Spleen (tissue), 11 donors: Measurements from ENCODE around the gene SPATS2L. TPM values are rescaled to one million over a fixed set of nuclear protein-coding genes. Genes with fewer than 3 reads are reported as not detected.

ENCODE experiments used
- DNase-seq: peaks from one replicate; pipeline ENCODE4 v3.0.0-alpha.2; 2020
- H3K27ac ChIP-seq, 8 donors: fragments of 200-600 bp; sonication (generic) in 7 of 8; 1 replicate in 4 of 8; 2 replicates in 4 of 8; pipeline versions ENCODE4 v1.5.0 to v1.8.0; 2016 to 2021; ENCODE audit warnings: inconsistent platforms in 4 of 8, mild to moderate bottlenecking in 4 of 8, moderate library complexity in 1 of 8
- H3K27me3 ChIP-seq, 7 donors: fragments of 200-600 bp; sonication (generic) in 6 of 7; replicated peaks in 1 of 7; 1 replicate in 4 of 7; 2 replicates in 3 of 7; pipeline versions ENCODE4 v1.5.0 to v1.8.0; 2016 to 2021; ENCODE audit warnings: inconsistent platforms in 3 of 7, mild to moderate bottlenecking in 1 of 7
- H3K36me3 ChIP-seq, 6 donors: fragments of 200-600 bp; sonication (generic) in 5 of 6; 1 replicate in 4 of 6; 2 replicates in 2 of 6; pipeline versions ENCODE4 v1.5.0 to v1.8.0; 2016 to 2021; ENCODE audit warnings: inconsistent platforms in 2 of 6
- H3K4me1 ChIP-seq, 6 donors: fragments of 200-600 bp; sonication (generic) in 5 of 6; 1 replicate in 3 of 6; 2 replicates in 3 of 6; pipeline versions ENCODE4 v1.5.0 to v1.8.0; 2016 to 2021; ENCODE audit warnings: inconsistent platforms in 3 of 6
- H3K4me3 ChIP-seq, 8 donors: fragments of 200-600 bp; sonication (generic) in 7 of 8; 1 replicate in 4 of 8; 2 replicates in 4 of 8; pipeline versions ENCODE4 v1.5.0 to v1.8.0; 2016 to 2021; ENCODE audit warnings: inconsistent platforms in 4 of 8, mild to moderate bottlenecking in 4 of 8, moderate library complexity in 2 of 8
- H3K9me3 ChIP-seq, 8 donors: fragments of 200-600 bp; sonication (generic) in 7 of 8; 1 replicate in 4 of 8; 2 replicates in 4 of 8; pipeline versions ENCODE4 v1.5.0 to v1.8.0; 2016 to 2021; ENCODE audit warnings: inconsistent platforms in 4 of 8
- CTCF ChIP-seq, 11 experiments: fragments of 200-600 bp in 7 of 11; fragments of 450-650 bp in 4 of 11; sonication (generic) in 4 of 11; IDR thresholded peaks in 8 of 11; conservative IDR thresholded peaks in 3 of 11; 1 replicate in 7 of 11; 2 replicates in 4 of 11; pipeline versions ENCODE4 v1.4.0 to v1.8.0; 2016 to 2021; ENCODE audit warnings: antibody characterized with exemption in 11 of 11, inconsistent platforms in 4 of 11, mild to moderate bottlenecking in 1 of 11
- POLR2A ChIP-seq, 3 donors: fragments of 450-650 bp; IDR thresholded peaks; one replicate each; pipeline ENCODE4 v1.5.1; 2017; ENCODE audit warnings: antibody characterized with exemption in 3 of 3, mild to moderate bottlenecking in 1 of 3
- POLR2AphosphoS5 ChIP-seq, 3 donors: sonication (generic); formaldehyde crosslinking; IDR thresholded peaks; one replicate each; pipeline ENCODE4 v1.5.1; 2017; ENCODE audit warnings: antibody characterized with exemption in 3 of 3
- WGBS, 5 donors: extraction: QIAGEN DNeasy Blood & Tissue Kit in 3 of 5; methylation state at CpG; one replicate each; pipeline versions ENCODE4 v1.1.5 to v1.1.7; 2013 to 2018; 5-methylcytosine and 5-hydroxymethylcytosine counted together
- intact Hi-C: fragments of 100-400 bp; cut with DNase I; formaldehyde crosslinking; loops from one replicate; pipeline ENCODE4 v1.15.0; 2023; ENCODE audit warnings: low total_unique reads
- polyA plus RNA-seq, 3 donors: library from polyadenylated mRNA; stranded (reverse); fragments of 200-250 nt; gene quantifications; one replicate each; pipeline ENCODE4 v1.2.1, GENCODE V29; 2013
- total RNA-seq, 7 donors: library from RNA; depleted of rRNA in 3 of 7; stranded (reverse); fragments of >200 nt in 3 of 7; fragmentation: NEBNext Ultra II Directional in 4 of 7; extraction: Animal tissue kit (Norgen Biotek cat#: 25700) in 4 of 7; gene quantifications; one replicate each; pipeline versions ENCODE4 v1.1.0 to v1.2.1, GENCODE V29; 2016 to 2021
- donor health status: healthy with polysubstance abuse.
- donor health status: DM: no; HTN: no; CAD: no; lungs with moderate emphysema.
- donor health status: DM: no; HTN: no; CAD: no.
- donor health status: Bipolar disorder and iron deficiency.
- donor health status: healthy.
- donor health status: DM: no; HTN: no; CAD: no.
- donor health status: DM: yes; HTN: yes; CAD: no.

The SPATS2L gene
- total and polyA plus RNA-seq, 10 donors, result 9.5 to 84.7 (median 57.2) TPM

- Histone ChIP-seq H3K27ac (no peak overlapping the region), H3K36me3 (peaks cover 0 to 23% (median 0%) of the 10 kb centered on the region in 6 donors), H3K9me3 (no peaks in the 10 kb centered on the region), H3K27me3 (no peaks in the 10 kb centered on the region), H3K4me1 (peaks cover 0 to 12% (median 5%) of the 10 kb centered on the region in 6 donors), H3K4me3 (no peak overlapping the region)
- intact Hi-C loops, result loop anchor here (5.0 kb wide), 1 partner anchor 505 kb away; no protein-coding TSS in a partner anchor
- no peak for TF ChIP-seq POLR2AphosphoS5 (IDR thresholded peaks at IDR 0.05)
- no peak for TF ChIP-seq CTCF (IDR thresholded peaks at IDR 0.05 in 8 of 11, conservative IDR thresholded peaks at IDR 0.05 in 3 of 11)
- TF ChIP-seq POLR2A (IDR thresholded peaks at IDR 0.05), result no peak
- no peak for DNase-seq
Measured at GRCh38 chr2:200482194-200482593, 175.7 kb downstream of the SPATS2L start.

GRCh38 chr2:200483729-200484198 is 177.3 kb downstream of the SPATS2L start:
- DNase-seq, result no peak
- peaks cover 0 to 16% (median 3%) of the 10 kb centered on the region in 6 donors for H3K36me3 ChIP-seq
- H3K27me3 ChIP-seq, result no peaks in the 10 kb centered on the region
- WGBS, 5 donors, result 34 to 68% (median 51%) methylated on average over 4 of the region's 4 CpGs
- no peak overlapping the region for H3K4me3 ChIP-seq
- no peaks in the 10 kb centered on the region for H3K9me3 ChIP-seq
- TF ChIP-seq CTCF (IDR thresholded peaks at IDR 0.05 in 8 of 11, conservative IDR thresholded peaks at IDR 0.05 in 3 of 11) (peak in 2 of 11 experiments; percentile 12 to 17), POLR2AphosphoS5 (IDR thresholded peaks at IDR 0.05) (no peak)
- H3K4me1 ChIP-seq, result peaks cover 0 to 12% (median 5%) of the 10 kb centered on the region in 6 donors
- H3K27ac ChIP-seq, result no peak overlapping the region
- intact Hi-C loops, result loop anchor here (5.0 kb wide), 1 partner anchor 506 kb away; no protein-coding TSS in a partner anchor

- peaks cover 2 to 18% (median 7%) of the 10 kb centered on the region in 6 donors for H3K36me3 ChIP-seq
- H3K27ac ChIP-seq, result no peak overlapping the region
- intact Hi-C loops, result loop anchor here (5.0 kb wide), 1 partner anchor 508 kb away; no protein-coding TSS in a partner anchor
- H3K27me3 ChIP-seq, result no peaks in the 10 kb centered on the region
- no peaks in the 10 kb centered on the region for H3K9me3 ChIP-seq
- DNase-seq, result no peak
- peaks cover 0 to 12% (median 5%) of the 10 kb centered on the region in 6 donors for H3K4me1 ChIP-seq
- H3K4me3 ChIP-seq, result no peak overlapping the region
- no peak for TF ChIP-seq CTCF (IDR thresholded peaks at IDR 0.05 in 8 of 11, conservative IDR thresholded peaks at IDR 0.05 in 3 of 11)
- WGBS, 5 donors, result 79 to 93% (median 90%) methylated on average over 3 of the region's 3 CpGs
Measured at GRCh38 chr2:200484934-200485333, 178.4 kb downstream of the SPATS2L start.

- Histone ChIP-seq H3K27me3 (no peaks in the 10 kb centered on the region), H3K9me3 (no peaks in the 10 kb centered on the region), H3K4me1 (peaks cover 0 to 3% (median under 1%) of the 10 kb centered on the region in 6 donors), H3K4me3 (no peak overlapping the region), H3K27ac (no peak overlapping the region), H3K36me3 (peaks cover 4 to 34% (median 21%) of the 10 kb centered on the region in 6 donors)
- TF ChIP-seq POLR2AphosphoS5 (IDR thresholded peaks at IDR 0.05) (no peak), CTCF (IDR thresholded peaks at IDR 0.05 in 8 of 11, conservative IDR thresholded peaks at IDR 0.05 in 3 of 11) (no peak), POLR2A (IDR thresholded peaks at IDR 0.05) (no peak)
- intact Hi-C loops, result no loop called here
- no peak for DNase-seq
- WGBS, 5 donors, result 60 to 71% (median 66%) methylated on average over 2 of the region's 2 CpGs
Measured at GRCh38 chr2:200486529-200486928, 180.0 kb downstream of the SPATS2L start.
